Dendritic cell treated with granulocyte-macrophage colony-stimulating factor and Interleukin-4, amounts not matched to agents 40 ng/mL and 50 ng/mL, for 4 days (primary cell): ENCODE measurements around the gene BOLA2.
"Not testable (repeated sequence)": the region's sequence is repeated elsewhere in the genome, so short reads cannot be mapped to it uniquely, and the experiment has no call there.

Experiments used
- H3K27ac Mint-ChIP-seq: one replicate; pipeline ENCODE4 v1.8.0; 2022; ENCODE audit warnings: mild to moderate bottlenecking, mixed read lengths
- H3K27me3 Mint-ChIP-seq: one replicate; pipeline ENCODE4 v1.8.0; 2022; ENCODE audit warnings: mild to moderate bottlenecking, mixed read lengths
- H3K36me3 Mint-ChIP-seq: one replicate; pipeline ENCODE4 v1.8.0; 2022; ENCODE audit warnings: low read depth, mixed read lengths
- H3K4me1 Mint-ChIP-seq: one replicate; pipeline ENCODE4 v1.8.0; 2022; ENCODE audit warnings: low read depth, mixed read lengths
- H3K4me3 Mint-ChIP-seq: one replicate; pipeline ENCODE4 v1.8.0; 2022; ENCODE audit warnings: mild to moderate bottlenecking, moderate library complexity, mixed read lengths
- H3K9me3 Mint-ChIP-seq: one replicate; pipeline ENCODE4 v1.8.0; 2022; ENCODE audit warnings: mixed read lengths
- intact Hi-C: fragments of 100-400 bp; cut with micrococcal nuclease; formaldehyde crosslinking; loops from one replicate; pipeline ENCODE4 v1.15.0; 2022

BOLA2 gene

DNA sequence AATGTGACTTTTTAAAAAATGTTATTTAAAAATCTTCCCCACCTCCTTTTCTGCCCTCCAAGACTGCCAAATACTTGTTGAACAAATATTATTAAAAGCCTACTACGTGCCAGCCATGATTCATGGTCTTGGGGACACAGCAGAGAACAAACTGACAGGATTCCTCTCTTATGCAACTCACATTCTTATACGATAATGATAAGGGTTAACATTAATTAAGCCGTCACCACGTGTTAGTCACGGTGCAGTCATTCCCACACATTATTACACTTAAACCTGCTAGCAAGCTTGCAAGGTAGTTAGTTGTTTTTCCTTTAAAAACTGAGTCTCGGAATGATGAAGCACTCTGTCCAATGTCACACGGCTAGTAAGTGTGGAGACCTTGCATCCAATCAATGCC lies 48.9 kb downstream of the BOLA2 start:
- H3K9me3 Mint-ChIP-seq, H3K27ac Mint-ChIP-seq, H3K27me3 Mint-ChIP-seq, intact Hi-C loops, H3K4me1 Mint-ChIP-seq, H3K4me3 Mint-ChIP-seq: not testable (repeated sequence)
- H3K36me3 Mint-ChIP-seq, result peaks cover 14% of the 10 kb centered on the region
